KOPT-K1 (cell line): ENCODE data around the gene HDAC4.

Experiments used
- H3K27ac ChIP-seq: fragments of 200-600 bp; sonication (generic); 2 replicates; pipeline ENCODE4 v1.5.1; 2016; ENCODE audit warnings: antibody characterized with exemption, mild to moderate bottlenecking, low read depth, low read length; ENCODE audit not compliant: poor library complexity, severe bottlenecking
- H3K36me3 ChIP-seq: fragments of 200-600 bp; sonication (generic); 2 replicates; pipeline ENCODE4 v1.5.1; 2017; ENCODE audit warnings: antibody characterized with exemption, mild to moderate bottlenecking, low read length, moderate library complexity; ENCODE audit not compliant: insufficient read depth
- H3K9me3 ChIP-seq: fragments of 200-600 bp; sonication (generic); 2 replicates; pipeline ENCODE4 v1.5.1; 2017; ENCODE audit warnings: antibody characterized with exemption, low read length, mild to moderate bottlenecking; ENCODE audit not compliant: insufficient read depth, poor library complexity, severe bottlenecking

The HDAC4 gene

GRCh38 chr2:239222312-239222660, 178.5 kb downstream of the HDAC4 start:
- no peaks in the 10 kb centered on the region for H3K36me3 ChIP-seq
- H3K9me3 ChIP-seq, result peaks cover 5% of the 10 kb centered on the region
- peak overlapping the region; percentile 36 for H3K27ac ChIP-seq

GRCh38 chr2:239220981-239221396, 179.8 kb downstream of the HDAC4 start:
- Histone ChIP-seq H3K9me3 (peaks cover 5% of the 10 kb centered on the region), H3K27ac (peak overlapping the region; percentile 10)

GRCh38 chr2:239220341-239220740, 180.5 kb downstream of the HDAC4 start:
- no peak overlapping the region for H3K27ac ChIP-seq
- peaks cover 3% of the 10 kb centered on the region; the same call in 1 of the 2 replicates for H3K36me3 ChIP-seq
- peaks cover 5% of the 10 kb centered on the region for H3K9me3 ChIP-seq

More at GRCh38 chr2:239220981-239221396, 179.8 kb downstream of the HDAC4 start:
- no peaks in the 10 kb centered on the region for H3K36me3 ChIP-seq

GRCh38 chr2:239216614-239217273, 184.1 kb downstream of the HDAC4 start:
- Histone ChIP-seq H3K27ac (peak overlapping the region; percentile 49), H3K9me3 (peaks cover 5% of the 10 kb centered on the region), H3K36me3 (peaks cover 21% of the 10 kb centered on the region; the same call in 1 of the 2 replicates)

- Histone ChIP-seq H3K36me3 (peaks cover 21% of the 10 kb centered on the region; the same call in 1 of the 2 replicates), H3K9me3 (peaks cover 5% of the 10 kb centered on the region), H3K27ac (peak overlapping the region; percentile 49)
Observed at GRCh38 chr2:239215988-239216613, 184.7 kb downstream of the HDAC4 start.

- peaks cover 21% of the 10 kb centered on the region; the same call in 1 of the 2 replicates for H3K36me3 ChIP-seq
- H3K27ac ChIP-seq, result no peak overlapping the region
- peaks cover 5% of the 10 kb centered on the region for H3K9me3 ChIP-seq
Observed at GRCh38 chr2:239215136-239215925, 185.5 kb downstream of the HDAC4 start.

- H3K36me3 ChIP-seq, result peaks cover 21% of the 10 kb centered on the region; the same call in 1 of the 2 replicates
- peaks cover 3% of the 10 kb centered on the region for H3K9me3 ChIP-seq
- H3K27ac ChIP-seq, result no peak overlapping the region
Observed at GRCh38 chr2:239214725-239215124, 186.1 kb downstream of the HDAC4 start.

- peaks cover 21% of the 10 kb centered on the region; the same call in 1 of the 2 replicates for H3K36me3 ChIP-seq
- no peaks in the 10 kb centered on the region for H3K9me3 ChIP-seq
- no peak overlapping the region for H3K27ac ChIP-seq
Observed at GRCh38 chr2:239213643-239214101, 187.1 kb downstream of the HDAC4 start.

- Histone ChIP-seq H3K27ac (no peak overlapping the region), H3K9me3 (no peaks in the 10 kb centered on the region), H3K36me3 (peaks cover 21% of the 10 kb centered on the region; the same call in 1 of the 2 replicates)
Observed at GRCh38 chr2:239212929-239213642, 187.7 kb downstream of the HDAC4 start.

GRCh38 chr2:239212121-239212928, 188.5 kb downstream of the HDAC4 start:
- Histone ChIP-seq H3K36me3 (peaks cover 21% of the 10 kb centered on the region; the same call in 1 of the 2 replicates), H3K9me3 (no peaks in the 10 kb centered on the region), H3K27ac (no peak overlapping the region)

GRCh38 chr2:239211396-239212094, 189.3 kb downstream of the HDAC4 start:
- no peak overlapping the region for H3K27ac ChIP-seq
- H3K36me3 ChIP-seq, result peaks cover 21% of the 10 kb centered on the region; the same call in 1 of the 2 replicates
- H3K9me3 ChIP-seq, result no peaks in the 10 kb centered on the region

GRCh38 chr2:239209783-239210182, 191.0 kb downstream of the HDAC4 start:
- peaks cover 13% of the 10 kb centered on the region; the same call in 1 of the 2 replicates for H3K36me3 ChIP-seq
- H3K9me3 ChIP-seq, result no peaks in the 10 kb centered on the region
- H3K27ac ChIP-seq, result no peak overlapping the region

- Histone ChIP-seq H3K36me3 (peaks cover 11% of the 10 kb centered on the region), H3K27ac (no peak overlapping the region), H3K9me3 (no peaks in the 10 kb centered on the region)
Observed at GRCh38 chr2:239208465-239209180, 192.2 kb downstream of the HDAC4 start.
